IPS DF 6.9 (cell line): ENCODE results near the gene ATL2.
A peak's percentile ranks its signal among the peaks of the same experiment; 100 is the strongest.
"Not testable (repeated sequence)": the region's sequence is repeated elsewhere in the genome, so short reads cannot be mapped to it uniquely, and the experiment has no call there.

Experiments used
- DNase-seq: peaks from one replicate; pipeline ENCODE4 v3.0.0-alpha.2; 2013; ENCODE audit warnings: low read depth, low spot score
- H3K27ac ChIP-seq: one replicate; pipeline ENCODE4 v1.5.1; 2013; ENCODE audit warnings: low read length, control low read depth
- H3K27me3 ChIP-seq: 2 replicates; pipeline ENCODE4 v1.6.1; 2013; ENCODE audit warnings: mild to moderate bottlenecking, low read length; ENCODE audit not compliant: control insufficient read depth, insufficient read depth
- H3K36me3 ChIP-seq: 2 replicates; pipeline ENCODE4 v1.6.1; 2013; ENCODE audit warnings: low read length; ENCODE audit not compliant: control insufficient read depth, insufficient read depth
- H3K4me1 ChIP-seq: 2 replicates; pipeline ENCODE4 v1.6.1; 2013; ENCODE audit warnings: low read length; ENCODE audit not compliant: control insufficient read depth, insufficient read depth
- H3K4me3 ChIP-seq: 2 replicates; pipeline ENCODE4 v1.5.1; 2013; ENCODE audit warnings: mild to moderate bottlenecking, low read length
- H3K9me3 ChIP-seq: 2 replicates; pipeline ENCODE4 v1.6.1; 2013; ENCODE audit warnings: low read length, inconsistent platforms; ENCODE audit not compliant: control insufficient read depth, insufficient read depth
- WGBS: extraction: QIAGEN DNeasy Blood & Tissue Kit; methylation state at CpG from one replicate; pipeline ENCODE4 v1.1.7; 2013; ENCODE audit warnings: mixed read lengths, missing lambda C conversion rate; ENCODE audit not compliant: insufficient read length, insufficient coverage; 5-methylcytosine and 5-hydroxymethylcytosine counted together

The ATL2 gene

GRCh38 chr2:38327580-38327979 is 49.5 kb downstream of the ATL2 start:
- Histone ChIP-seq H3K9me3 (no peaks in the 10 kb centered on the region), H3K4me1 (no peaks in the 10 kb centered on the region), H3K4me3 (no peak overlapping the region), H3K27me3 (no peaks in the 10 kb centered on the region), H3K27ac (no peak overlapping the region), H3K36me3 (no peaks in the 10 kb centered on the region)
- no peak for DNase-seq
- no CpG with 5 or more reads among the region's 9 CpGs for WGBS

GRCh38 chr2:38323623-38324022 is 53.5 kb downstream of the ATL2 start:
- Histone ChIP-seq H3K4me3 (no peak overlapping the region), H3K4me1 (no peaks in the 10 kb centered on the region), H3K36me3 (no peaks in the 10 kb centered on the region), H3K9me3 (no peaks in the 10 kb centered on the region), H3K27me3 (no peaks in the 10 kb centered on the region), H3K27ac (no peak overlapping the region)
- WGBS: no CpG with 5 or more reads among the region's 6 CpGs
- DNase-seq: no peak

- H3K9me3 ChIP-seq: no peaks in the 10 kb centered on the region
- no peaks in the 10 kb centered on the region for H3K27me3 ChIP-seq
- H3K4me1 ChIP-seq: no peaks in the 10 kb centered on the region
- no peak for DNase-seq
- H3K36me3 ChIP-seq: no peaks in the 10 kb centered on the region
- no peak overlapping the region for H3K27ac ChIP-seq
- H3K4me3 ChIP-seq: no peak overlapping the region
Measured at GRCh38 chr2:38322224-38322914, 54.7 kb downstream of the ATL2 start.

- H3K27ac ChIP-seq, DNase-seq, H3K36me3 ChIP-seq, H3K27me3 ChIP-seq, H3K4me3 ChIP-seq, H3K4me1 ChIP-seq, H3K9me3 ChIP-seq: not testable (repeated sequence)
- no CpG with 5 or more reads among the region's 5 CpGs for WGBS
Measured at GRCh38 chr2:38319240-38319639, 57.8 kb downstream of the ATL2 start.

GRCh38 chr2:38317725-38318124 is 59.3 kb downstream of the ATL2 start:
- H3K4me1 ChIP-seq: no peaks in the 10 kb centered on the region
- peaks cover 10% of the 10 kb centered on the region; the same call in 1 of the 2 replicates for H3K36me3 ChIP-seq
- no peak overlapping the region for H3K4me3 ChIP-seq
- no peaks in the 10 kb centered on the region for H3K9me3 ChIP-seq
- DNase-seq: no peak
- no peaks in the 10 kb centered on the region for H3K27me3 ChIP-seq
- no peak overlapping the region for H3K27ac ChIP-seq

GRCh38 chr2:38315707-38316333 is 61.3 kb downstream of the ATL2 start:
- no CpG with 5 or more reads among the region's 2 CpGs for WGBS
- H3K27me3 ChIP-seq: no peaks in the 10 kb centered on the region
- peaks cover 11% of the 10 kb centered on the region; the same call in 1 of the 2 replicates for H3K36me3 ChIP-seq
- H3K27ac ChIP-seq: no peak overlapping the region
- DNase-seq: peak; percentile 31
- no peaks in the 10 kb centered on the region for H3K4me1 ChIP-seq
- no peak overlapping the region for H3K4me3 ChIP-seq
- no peaks in the 10 kb centered on the region for H3K9me3 ChIP-seq

GRCh38 chr2:38308821-38309220 is 68.3 kb downstream of the ATL2 start:
- no CpG with 5 or more reads among the region's 1 CpG for WGBS
- peaks cover 7% of the 10 kb centered on the region; the same call in 1 of the 2 replicates for H3K36me3 ChIP-seq
- H3K4me1 ChIP-seq: no peaks in the 10 kb centered on the region
- no peak overlapping the region for H3K4me3 ChIP-seq
- DNase-seq: no peak
- no peak overlapping the region for H3K27ac ChIP-seq
- no peaks in the 10 kb centered on the region for H3K27me3 ChIP-seq
- H3K9me3 ChIP-seq: no peaks in the 10 kb centered on the region

GRCh38 chr2:38301969-38302702 is 74.9 kb downstream of the ATL2 start:
- no peak for DNase-seq
- H3K36me3 ChIP-seq: peaks cover 4% of the 10 kb centered on the region; the same call in 1 of the 2 replicates
- H3K27ac ChIP-seq: no peak overlapping the region

GRCh38 chr2:38301340-38301968 is 75.6 kb downstream of the ATL2 start:
- Histone ChIP-seq H3K4me3 (no peak overlapping the region), H3K27me3 (no peaks in the 10 kb centered on the region), H3K27ac (no peak overlapping the region), H3K9me3 (no peaks in the 10 kb centered on the region), H3K4me1 (peaks cover 5% of the 10 kb centered on the region), H3K36me3 (peaks cover 4% of the 10 kb centered on the region; the same call in 1 of the 2 replicates)
- no CpG with 5 or more reads among the region's 3 CpGs for WGBS
- no peak for DNase-seq

More at GRCh38 chr2:38301969-38302702, 74.9 kb downstream of the ATL2 start:
- Histone ChIP-seq H3K4me3 (no peak overlapping the region), H3K4me1 (peaks cover 5% of the 10 kb centered on the region), H3K27me3 (no peaks in the 10 kb centered on the region), H3K9me3 (no peaks in the 10 kb centered on the region)
- WGBS: no CpG with 5 or more reads among the region's 3 CpGs

GRCh38 chr2:38298539-38298938 is 78.5 kb downstream of the ATL2 start:
- WGBS: no CpG with 5 or more reads among the region's 2 CpGs
- no peaks in the 10 kb centered on the region for H3K27me3 ChIP-seq
- DNase-seq: no peak
- peaks cover 5% of the 10 kb centered on the region for H3K4me1 ChIP-seq
- H3K27ac ChIP-seq: no peak overlapping the region
- no peaks in the 10 kb centered on the region for H3K9me3 ChIP-seq
- H3K36me3 ChIP-seq: peaks cover 4% of the 10 kb centered on the region; the same call in 1 of the 2 replicates
- H3K4me3 ChIP-seq: no peak overlapping the region
